Measurements from ENCODE around the gene MRPL43. TPM values are rescaled to one million over a fixed set of nuclear protein-coding genes. Genes with fewer than 3 reads are reported as not detected.

MRPL43 gene
- total and polyA plus RNA-seq, 2 experiments from 2014 or later, result 114 to 128 TPM

DNA sequence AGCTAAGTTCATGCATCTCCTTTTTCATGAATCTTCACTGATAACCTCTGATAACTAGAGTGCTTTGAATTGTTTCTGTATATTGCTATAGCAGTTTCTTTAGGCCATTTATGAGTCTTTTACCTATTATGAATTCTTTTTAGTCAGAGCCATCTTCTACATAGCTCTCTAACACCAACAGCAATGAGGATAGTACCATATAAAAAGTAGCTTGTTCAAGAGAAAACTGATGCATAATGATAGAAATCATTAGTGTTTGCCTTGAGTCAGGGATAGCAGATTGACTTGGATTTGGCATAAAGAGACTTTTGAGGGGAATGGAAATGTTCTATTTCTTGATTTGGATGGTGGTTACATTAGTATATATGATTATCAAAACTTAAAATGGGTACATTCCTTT is 43.8 kb downstream of the MRPL43 start:
- Histone ChIP-seq H3K4me1 (ENCODE audit: low read depth) (no peaks in the 10 kb centered on the region), H3K4me3 (no peak overlapping the region), H3K9me3 (ENCODE audit: low read depth) (no peaks in the 10 kb centered on the region), H3K27ac (no peak overlapping the region), H3K36me3 (peaks cover 89% of the 10 kb centered on the region), H3K27me3 (no peaks in the 10 kb centered on the region)
- TF ChIP-seq, protein P1, sequence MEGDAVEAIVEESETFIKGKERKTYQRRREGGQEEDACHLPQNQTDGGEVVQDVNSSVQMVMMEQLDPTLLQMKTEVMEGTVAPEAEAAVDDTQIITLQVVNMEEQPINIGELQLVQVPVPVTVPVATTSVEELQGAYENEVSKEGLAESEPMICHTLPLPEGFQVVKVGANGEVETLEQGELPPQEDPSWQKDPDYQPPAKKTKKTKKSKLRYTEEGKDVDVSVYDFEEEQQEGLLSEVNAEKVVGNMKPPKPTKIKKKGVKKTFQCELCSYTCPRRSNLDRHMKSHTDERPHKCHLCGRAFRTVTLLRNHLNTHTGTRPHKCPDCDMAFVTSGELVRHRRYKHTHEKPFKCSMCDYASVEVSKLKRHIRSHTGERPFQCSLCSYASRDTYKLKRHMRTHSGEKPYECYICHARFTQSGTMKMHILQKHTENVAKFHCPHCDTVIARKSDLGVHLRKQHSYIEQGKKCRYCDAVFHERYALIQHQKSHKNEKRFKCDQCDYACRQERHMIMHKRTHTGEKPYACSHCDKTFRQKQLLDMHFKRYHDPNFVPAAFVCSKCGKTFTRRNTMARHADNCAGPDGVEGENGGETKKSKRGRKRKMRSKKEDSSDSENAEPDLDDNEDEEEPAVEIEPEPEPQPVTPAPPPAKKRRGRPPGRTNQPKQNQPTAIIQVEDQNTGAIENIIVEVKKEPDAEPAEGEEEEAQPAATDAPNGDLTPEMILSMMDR (IDR thresholded peaks at IDR 0.05; ENCODE audit: low read depth, low read length), result no peak
- DNase-seq (ENCODE audit: low read depth in 1 of 2, low spot score in 1 of 2), result no peak

DNA sequence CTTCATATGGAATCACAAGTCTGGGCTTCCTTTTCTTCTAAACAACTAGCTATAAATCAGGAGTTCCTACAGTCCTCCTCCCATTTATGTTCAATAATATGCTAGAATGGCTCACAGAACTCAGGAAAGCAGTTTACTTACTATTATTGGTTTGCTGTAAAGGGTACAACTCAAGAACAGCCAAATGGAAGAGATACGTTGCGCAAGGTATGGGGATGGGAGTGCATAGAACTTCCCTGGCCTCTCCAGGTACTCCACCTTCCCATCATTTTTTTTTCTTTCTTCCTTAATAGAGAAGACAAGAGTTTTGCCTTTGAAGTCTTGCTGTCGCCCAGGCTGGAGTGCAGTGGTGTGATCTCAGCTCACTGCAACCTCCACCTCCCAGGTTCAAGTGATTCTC is 45.1 kb downstream of the MRPL43 start:
- no peak for DNase-seq (ENCODE audit: low read depth in 1 of 2, low spot score in 1 of 2)
- Histone ChIP-seq H3K27ac (no peak overlapping the region), H3K9me3 (ENCODE audit: low read depth) (no peaks in the 10 kb centered on the region), H3K27me3 (no peaks in the 10 kb centered on the region), H3K36me3 (peaks cover 89% of the 10 kb centered on the region), H3K4me3 (no peak overlapping the region), H3K4me1 (ENCODE audit: low read depth) (no peaks in the 10 kb centered on the region)
- TF ChIP-seq, protein P1 (IDR thresholded peaks at IDR 0.05; ENCODE audit: low read depth, low read length), result no peak

DNA sequence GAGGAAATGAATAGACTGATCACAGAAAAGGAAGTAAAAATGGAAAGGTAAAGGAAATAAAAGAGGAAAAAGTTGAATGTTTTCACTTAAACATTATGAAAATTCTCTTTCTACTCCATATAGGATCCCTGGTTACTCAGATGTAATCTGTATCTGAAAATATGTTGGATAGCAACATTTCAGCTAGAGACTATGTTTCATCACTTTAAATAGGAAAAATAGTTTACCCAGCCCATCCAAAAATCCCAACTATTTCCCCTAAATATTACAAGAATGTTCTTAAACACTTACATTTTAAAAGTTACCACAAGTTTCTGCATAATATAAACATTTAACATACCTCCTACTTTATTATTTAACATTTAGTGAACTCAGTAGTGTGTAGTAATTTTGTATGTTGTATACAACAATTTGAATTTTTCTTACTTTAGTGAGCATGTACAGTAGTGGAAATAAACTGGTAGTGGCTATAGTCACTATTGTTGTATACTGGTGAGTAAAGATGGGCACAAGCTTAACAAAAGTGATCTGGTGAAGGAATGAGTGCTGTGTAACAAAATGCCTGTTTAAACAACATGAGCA is 47.4 kb downstream of the MRPL43 start:
- DNase-seq (ENCODE audit: low read depth in 1 of 2, low spot score in 1 of 2), result no peak
- Histone ChIP-seq H3K27me3 (no peaks in the 10 kb centered on the region), H3K9me3 (ENCODE audit: low read depth) (no peaks in the 10 kb centered on the region), H3K27ac (no peak overlapping the region), H3K4me1 (ENCODE audit: low read depth) (no peaks in the 10 kb centered on the region), H3K36me3 (peaks cover 75% of the 10 kb centered on the region), H3K4me3 (no peak overlapping the region)
- TF ChIP-seq, protein P1 (IDR thresholded peaks at IDR 0.05; ENCODE audit: low read depth, low read length), result no peak

Other genes starting within 250 kb of the MRPL43 start
- gene PAX2, start 241.9 kb downstream of the MRPL43 start, total RNA-seq, result not detected in 2 replicates
- not detected in 2 replicates for gene PAX2, start 241.9 kb downstream of the MRPL43 start, polyA plus RNA-seq
- gene SLF2, start 74.5 kb downstream of the MRPL43 start, total RNA-seq, result 29.8 and 37.8 TPM in 2 replicates
- 33.7 and 36.6 TPM in 2 replicates for gene SLF2, start 74.5 kb downstream of the MRPL43 start, polyA plus RNA-seq
- gene SEMA4G, start 18.0 kb downstream of the MRPL43 start, total RNA-seq, result 8.1 and 18.1 TPM in 2 replicates
- 7.0 and 10.6 TPM in 2 replicates for gene SEMA4G, start 18.0 kb downstream of the MRPL43 start, polyA plus RNA-seq
- 6.1 and 7.6 TPM in 2 replicates for gene TWNK, start within 50 bp of the MRPL43 start, total RNA-seq
- gene TWNK, start within 50 bp of the MRPL43 start, polyA plus RNA-seq, result 6.9 and 12.3 TPM in 2 replicates
- gene LZTS2, start 12.3 kb upstream of the MRPL43 start, total RNA-seq, result 156 and 168 TPM in 2 replicates
- 128 and 129 TPM in 2 replicates for gene LZTS2, start 12.3 kb upstream of the MRPL43 start, polyA plus RNA-seq
- gene PDZD7, start 43.6 kb upstream of the MRPL43 start, total RNA-seq, result 1.3 and 4.5 TPM in 2 replicates
- 2.4 and 7.7 TPM in 2 replicates for gene PDZD7, start 43.6 kb upstream of the MRPL43 start, polyA plus RNA-seq
- 32.7 and 37.8 TPM in 2 replicates for gene SFXN3, start 43.7 kb upstream of the MRPL43 start, total RNA-seq
- 23.3 and 23.4 TPM in 2 replicates for gene SFXN3, start 43.7 kb upstream of the MRPL43 start, polyA plus RNA-seq
- 50.1 and 52.9 TPM in 2 replicates for gene KAZALD1, start 74.5 kb upstream of the MRPL43 start, total RNA-seq
- gene KAZALD1, start 74.5 kb upstream of the MRPL43 start, polyA plus RNA-seq, result 18.2 and 27.5 TPM in 2 replicates
- 2.2 and 2.9 TPM in 2 replicates for gene TLX1, start 143.8 kb upstream of the MRPL43 start, total RNA-seq
- gene TLX1, start 143.8 kb upstream of the MRPL43 start, polyA plus RNA-seq, result 1.9 and 2.3 TPM in 2 replicates
- gene LBX1, start 242.0 kb upstream of the MRPL43 start, total RNA-seq, result not detected in 2 replicates
- gene LBX1, start 242.0 kb upstream of the MRPL43 start, polyA plus RNA-seq, result not detected in 2 replicates

Measured in cardiac muscle cell (in vitro differentiated cells and primary cell).